HepG2 (cell line): ENCODE data around the gene TBCB. TPM values are rescaled to one million over a fixed set of nuclear protein-coding genes. Genes with fewer than 3 reads are reported as not detected.

ENCODE experiments used
- ATAC-seq: fragments of 200-7000 bp; cut with Tn5 transposase; 3 replicates; pipeline ENCODE4 v1.9.1; 2020; ENCODE audit warnings: mild to moderate bottlenecking, moderate library complexity
- BruUV-seq: library from RNA; stranded (reverse); fragments of 400-500 nt; replicated peaks from 2 replicates; lab custom pipeline; 2021; lab: Mats Ljungman, UMichigan
- CTCF ChIA-PET: fragments of 300-600 bp; formaldehyde crosslinking; extraction: SDS; loops from one replicate; lab custom pipeline; 2021; ENCODE audit warnings: low total read pairs, inconsistent platforms, low intra/inter-chr PET ratio; lab: Yijun Ruan, JAX
- POLR2A ChIA-PET: fragments of 350-600 bp; sonication (Branson Sonifier 250); formaldehyde crosslinking; loops from one replicate; lab custom pipeline; 2020; ENCODE audit warnings: antibody characterized with exemption, inconsistent platforms; lab: Yijun Ruan, JAX
- DNase-seq: peaks from one replicate; pipeline ENCODE4 v3.0.0-alpha.2; 2015; ENCODE audit warnings: low spot score
- FAIRE-seq: peaks from 3 replicates; lab custom pipeline; 2011; peaks lifted over from hg19 to GRCh38; lab: Jason Lieb, UNC
- H2AFZ ChIP-seq: one replicate; pipeline ENCODE4 v1.6.1; 2011; ENCODE audit warnings: low read length, inconsistent platforms
- H3K27ac ChIP-seq: fragments of 300-600 bp; 3 replicates; pipeline ENCODE4 v1.8.0; 2011; ENCODE audit warnings: mixed run types, mild to moderate bottlenecking, mixed read lengths, low read length, inconsistent platforms; ENCODE audit not compliant: insufficient read depth; ENCODE audit errors: extremely low read length
- H3K27me3 ChIP-seq, 2 experiments: fragments of 200-600 bp in 1 of 2; 2 replicates in 1 of 2; 3 replicates in 1 of 2; pipeline versions ENCODE4 v1.6.0 to v1.8.0; 2011; ENCODE audit warnings: low read length in 2 of 2, mild to moderate bottlenecking in 2 of 2, moderate library complexity in 2 of 2, inconsistent platforms in 1 of 2; ENCODE audit not compliant: insufficient read depth in 2 of 2, control insufficient read depth in 1 of 2
- H3K36me3 ChIP-seq, 2 experiments: fragments of 200-600 bp in 1 of 2; replicated peaks in 1 of 2; 2 replicates in 1 of 2; 3 replicates in 1 of 2; pipeline versions ENCODE4 v1.5.1 to v1.8.0; 2011; ENCODE audit warnings: low read length in 2 of 2, inconsistent platforms in 1 of 2; ENCODE audit not compliant: insufficient read depth in 2 of 2, control insufficient read depth in 1 of 2
- H3K4me1 ChIP-seq: 2 replicates; pipeline ENCODE4 v1.5.1; 2012; ENCODE audit warnings: low read length, inconsistent platforms; ENCODE audit not compliant: insufficient read depth
- H3K4me2 ChIP-seq: 2 replicates; pipeline ENCODE4 v1.6.0; 2011; ENCODE audit warnings: low read depth, low read length, inconsistent platforms
- H3K4me3 ChIP-seq, 3 experiments: fragments of 200-600 bp in 1 of 3; sonication (generic), shearing (Covaris generic) in 1 of 3; replicated peaks in 1 of 3; 2 replicates each; pipeline ENCODE4 v1.5.1; 2011 to 2016; ENCODE audit warnings: low read length in 3 of 3, inconsistent platforms in 2 of 3, low read depth in 2 of 3, mild to moderate bottlenecking in 2 of 3, control low read depth in 1 of 3, mixed read lengths in 1 of 3; ENCODE audit not compliant: insufficient read depth in 1 of 3
- H3K79me2 ChIP-seq: one replicate; pipeline ENCODE4 v1.6.1; 2011; ENCODE audit warnings: low read length, inconsistent platforms; ENCODE audit not compliant: insufficient read depth
- H3K9ac ChIP-seq: 2 replicates; pipeline ENCODE4 v1.6.0; 2011; ENCODE audit warnings: mild to moderate bottlenecking, low read depth, low read length, inconsistent platforms; ENCODE audit not compliant: insufficient read depth
- H3K9me3 ChIP-seq: 2 replicates; pipeline ENCODE4 v1.5.1; 2012; ENCODE audit warnings: mild to moderate bottlenecking, low read length
- H4K20me1 ChIP-seq: 2 replicates; pipeline ENCODE4 v1.6.0; 2011; ENCODE audit warnings: inconsistent platforms, mild to moderate bottlenecking, low read length, moderate library complexity; ENCODE audit not compliant: insufficient read depth
- AGO1 ChIP-seq: fragments of 200-400 bp; formaldehyde crosslinking; IDR thresholded peaks from 2 replicates; pipeline ENCODE4 v1.6.1; 2017; ENCODE audit warnings: mild to moderate bottlenecking, low read depth, low read length, moderate library complexity; ENCODE audit not compliant: poor library complexity, severe bottlenecking
- KDM4B ChIP-seq: sonication (generic); formaldehyde crosslinking; IDR thresholded peaks from 2 replicates; pipeline ENCODE4 v1.4.0; 2020; ENCODE audit warnings: missing genetic modification reagents
- LCORL ChIP-seq, 2 experiments: fragments of 450-650 bp in 1 of 2; sonication (generic) in 1 of 2; formaldehyde crosslinking in 1 of 2; IDR thresholded peaks; 2 replicates each; pipeline versions ENCODE4 v1.5.0 to v1.6.1; 2017 to 2020; ENCODE audit warnings: antibody characterized with exemption in 1 of 2, missing genetic modification reagents in 1 of 2
- ONECUT2 ChIP-seq: sonication (generic); formaldehyde crosslinking; IDR thresholded peaks from 2 replicates; pipeline ENCODE4 v1.4.0; 2020; ENCODE audit warnings: missing genetic modification reagents
- PCBP2 ChIP-seq: fragments of 200-400 bp; formaldehyde crosslinking; optimal IDR thresholded peaks from 2 replicates; pipeline ENCODE3; 2018; ENCODE audit warnings: low read length, low read depth; ENCODE audit not compliant: poor library complexity, severe bottlenecking
- POLR2A ChIP-seq, 2 experiments: IDR thresholded peaks; 2 replicates each; pipeline ENCODE4 v1.6.1; 2011; ENCODE audit warnings: low read depth in 2 of 2, low read length in 2 of 2, mild to moderate bottlenecking in 1 of 2, moderate library complexity in 1 of 2; ENCODE audit not compliant: insufficient read depth in 1 of 2
- U2AF1 ChIP-seq: fragments of 200-400 bp; formaldehyde crosslinking; optimal IDR thresholded peaks from 2 replicates; pipeline ENCODE3; 2017; ENCODE audit warnings: mild to moderate bottlenecking, low read depth, low read length
- YY1 ChIP-seq: IDR thresholded peaks from 2 replicates; pipeline ENCODE4 v1.6.1; 2011; ENCODE audit warnings: low read length, low read depth, moderate library complexity, mild to moderate bottlenecking; ENCODE audit not compliant: insufficient read depth, insufficient replicate concordance
- ZBTB46 ChIP-seq: sonication (generic); formaldehyde crosslinking; IDR thresholded peaks from 2 replicates; pipeline ENCODE4 v1.4.0; 2020; ENCODE audit warnings: mild to moderate bottlenecking, missing genetic modification reagents, borderline replicate concordance
- ZNF354B ChIP-seq: sonication (generic); formaldehyde crosslinking; IDR thresholded peaks from 2 replicates; pipeline ENCODE4 v1.8.0; 2022; ENCODE audit warnings: mild to moderate bottlenecking, missing genetic modification reagents
- ZNF800 ChIP-seq: sonication (generic); formaldehyde crosslinking; IDR thresholded peaks from 2 replicates; pipeline ENCODE4 v1.4.0; 2020; ENCODE audit warnings: missing genetic modification reagents
- WGBS: methylation state at CpG from one replicate; pipeline ENCODE4 v1.1.6; 2017; ENCODE audit warnings: low lambda C conversion rate; 5-methylcytosine and 5-hydroxymethylcytosine counted together
- in situ Hi-C: cut with HindIII; loops from 2 replicates; pipeline ENCODE4 v1.10.0; 2017; ENCODE audit warnings: low pct_unique_long_range_greater_than_20kb; ENCODE audit not compliant: extremely low pct_ligation_motif_present
- intact Hi-C: fragments of 100-400 bp; cut with micrococcal nuclease; formaldehyde crosslinking; loops from one replicate; pipeline ENCODE4 v1.10.0; 2022; ENCODE audit not compliant: unreplicated experiment
- polyA plus RNA-seq, 8 experiments: library from polyadenylated mRNA; depleted of rRNA in 3 of 8; stranded (reverse) in 7 of 8; unstranded in 1 of 8; fragments of >200 nt; fragmentation: Illumina TruSeq in 4 of 8; extraction: Trizol in 4 of 8; gene quantifications; 2 replicates each; pipeline versions ENCODE4 v1.2.1 to v1.2.3, GENCODE V29; 2011 to 2016; ENCODE audit warnings: low read depth in 4 of 8, missing spikeins in 1 of 8, mixed read lengths in 1 of 8; ENCODE audit not compliant: insufficient read depth in 1 of 8
- total RNA-seq, 5 experiments: library from RNA; depleted of rRNA; stranded (reverse); fragments of >200 nt; fragmentation: Illumina TruSeq; extraction: Trizol; gene quantifications; 2 replicates each; pipeline ENCODE4 v1.2.3, GENCODE V29; 2016; ENCODE audit warnings: low read depth in 1 of 5

Gene TBCB
- total and polyA plus RNA-seq, 2 of the 13 experiments (the other 11 are each of a cell fraction or from before 2014, with no cell fraction given): 271 to 276 TPM

- H3K4me1 ChIP-seq: no peaks in the 10 kb centered on the region
- no peaks in the 10 kb centered on the region for H3K27me3 ChIP-seq
- no peaks in the 10 kb centered on the region for H3K79me2 ChIP-seq
- ChIA-PET POLR2A (interaction anchor here (0.7 kb wide), 1 partner anchor 38 kb away, joined by 3 read pairs; no protein-coding TSS in a partner anchor), CTCF (no interaction called here)
- DNase-seq (no peak), FAIRE-seq (no peak), ATAC-seq (no peak)
- no peak overlapping the region for H3K4me3 ChIP-seq
- in situ Hi-C loops (no loop called here), intact Hi-C loops (no loop called here)
- H2AFZ ChIP-seq: no peak overlapping the region
- H3K9ac ChIP-seq: no peak overlapping the region
- peaks cover 21 to 48% of the 10 kb centered on the region in 2 experiments; a peak in 4 of 5 replicates for H3K36me3 ChIP-seq
- WGBS: 86% methylated on average over 10 of the region's 19 CpGs
- no peaks in the 10 kb centered on the region for H4K20me1 ChIP-seq
- no peak for TF ChIP-seq ONECUT2
- TF ChIP-seq ZBTB46 (CRISPR knock-in tag): no peak
- TF ChIP-seq AGO1: no peak
- H3K9me3 ChIP-seq: no peaks in the 10 kb centered on the region
- no TSS peak for BruUV-seq
- no peak overlapping the region for H3K27ac ChIP-seq
- no peak overlapping the region for H3K4me2 ChIP-seq
Measured at GRCh38 chr19:36099166-36099785, 16.0 kb upstream of the TBCB start.

GRCh38 chr19:36100476-36100875 is 14.8 kb upstream of the TBCB start:
- Histone ChIP-seq H3K4me2 (no peak overlapping the region), H3K79me2 (no peaks in the 10 kb centered on the region), H3K27me3 (no peaks in the 10 kb centered on the region), H3K9ac (no peak overlapping the region), H3K27ac (no peak overlapping the region), H3K9me3 (no peaks in the 10 kb centered on the region), H4K20me1 (no peaks in the 10 kb centered on the region), H3K4me1 (no peaks in the 10 kb centered on the region), H2AFZ (no peak overlapping the region), H3K36me3 (peaks cover 27 to 56% of the 10 kb centered on the region in 2 experiments; a peak in 4 of 5 replicates), H3K4me3 (no peak overlapping the region)
- in situ Hi-C loops (no loop called here), intact Hi-C loops (no loop called here)
- ATAC-seq (no peak), DNase-seq (no peak), FAIRE-seq (no peak)
- 100% methylated on average over 4 of the region's 5 CpGs for WGBS
- no TSS peak for BruUV-seq
- ChIA-PET POLR2A (no interaction called here), CTCF (no interaction called here)
- TF ChIP-seq PCBP2 (no peak), POLR2A (IDR thresholded peaks at IDR 0.05; ENCODE audit: insufficient read depth in 1 of 2, low read depth in 2 of 2, low read length in 2 of 2) (no peak), ZNF800 (CRISPR knock-in tag) (no peak), YY1 (no peak), ZNF354B (CRISPR knock-in tag) (no peak), KDM4B (no peak), LCORL (IDR thresholded peaks at IDR 0.05) (no peak), LCORL (CRISPR knock-in tag; IDR thresholded peaks at IDR 0.05) (no peak), U2AF1 (no peak), ZBTB46 (CRISPR knock-in tag) (no peak)
